Cardiac muscle cell (in vitro differentiated cells and primary cell): ENCODE data around the gene VMAC. TPM values are rescaled to one million over a fixed set of nuclear protein-coding genes. Genes with fewer than 3 reads are reported as not detected.

Experiments used
- DNase-seq, 2 donors: peaks; one replicate each; pipeline versions ENCODE4 v3.0.0 to v3.0.0-alpha.2; 2010 to 2017; ENCODE audit warnings: low read depth in 1 of 2, low spot score in 1 of 2
- H3K27ac ChIP-seq: fragments of 200-600 bp; sonication (generic); 2 replicates; pipeline ENCODE4 v1.5.1; 2016
- H3K27me3 ChIP-seq: fragments of 200-600 bp; sonication (generic); 2 replicates; pipeline ENCODE4 v1.6.0; 2016; ENCODE audit warnings: control low read depth
- H3K36me3 ChIP-seq: fragments of 200-600 bp; sonication (generic); 2 replicates; pipeline ENCODE4 v1.5.1; 2016; ENCODE audit warnings: control low read depth
- H3K4me1 ChIP-seq: fragments of 200-600 bp; sonication (generic); 2 replicates; pipeline ENCODE4 v1.8.1; 2017; ENCODE audit warnings: low read depth, mild to moderate bottlenecking, mixed run types
- H3K4me3 ChIP-seq: fragments of 200-600 bp; sonication (generic); 2 replicates; pipeline ENCODE4 v1.5.1; 2016; ENCODE audit warnings: mild to moderate bottlenecking
- H3K9me3 ChIP-seq: fragments of 200-600 bp; sonication (generic); 2 replicates; pipeline ENCODE4 v1.5.1; 2017; ENCODE audit warnings: low read depth, mild to moderate bottlenecking, control low read depth
- polyA plus RNA-seq: library from polyadenylated mRNA; unstranded; fragments of >200 nt; fragmentation: Nextera tagmentation; extraction: Ambion mirVana; gene quantifications from 2 replicates; pipeline ENCODE4 v1.2.1, GENCODE V29; 2016
- total RNA-seq: library from RNA; depleted of rRNA; stranded (reverse); fragments of >200 nt; gene quantifications from 2 replicates; pipeline ENCODE4 v1.2.3, GENCODE V29; 2016
- TF ChIP-seq, protein P1 (sequence below): IDR thresholded peaks from 2 replicates; pipeline ENCODE4 v1.5.1; 2012; ENCODE audit warnings: low read depth, mild to moderate bottlenecking, low read length

VMAC gene
- total and polyA plus RNA-seq, 2 experiments from 2014 or later: 3.9 to 23.1 TPM

DNA sequence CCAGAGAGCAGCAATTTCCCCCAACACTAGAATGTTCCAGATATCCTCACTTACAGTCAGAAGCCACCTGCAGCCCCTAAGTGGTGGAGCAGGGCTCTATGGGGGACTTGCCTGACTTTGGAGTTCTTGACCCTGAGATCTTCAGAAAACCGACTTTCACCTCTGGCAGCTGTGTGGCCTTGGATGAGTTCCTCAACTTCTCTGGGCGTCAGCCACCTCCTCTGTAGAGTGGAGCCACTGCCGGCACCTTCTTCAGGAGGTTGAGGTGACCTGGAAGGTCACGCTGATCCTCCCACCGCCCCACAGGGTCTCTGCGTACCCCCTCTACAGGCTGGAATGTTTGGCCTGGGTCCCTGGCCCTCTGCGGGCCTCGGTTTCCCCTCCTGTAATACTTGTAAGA is 27.2 kb upstream of the VMAC start:
- H3K27me3 ChIP-seq: no peaks in the 10 kb centered on the region
- TF ChIP-seq, protein P1, sequence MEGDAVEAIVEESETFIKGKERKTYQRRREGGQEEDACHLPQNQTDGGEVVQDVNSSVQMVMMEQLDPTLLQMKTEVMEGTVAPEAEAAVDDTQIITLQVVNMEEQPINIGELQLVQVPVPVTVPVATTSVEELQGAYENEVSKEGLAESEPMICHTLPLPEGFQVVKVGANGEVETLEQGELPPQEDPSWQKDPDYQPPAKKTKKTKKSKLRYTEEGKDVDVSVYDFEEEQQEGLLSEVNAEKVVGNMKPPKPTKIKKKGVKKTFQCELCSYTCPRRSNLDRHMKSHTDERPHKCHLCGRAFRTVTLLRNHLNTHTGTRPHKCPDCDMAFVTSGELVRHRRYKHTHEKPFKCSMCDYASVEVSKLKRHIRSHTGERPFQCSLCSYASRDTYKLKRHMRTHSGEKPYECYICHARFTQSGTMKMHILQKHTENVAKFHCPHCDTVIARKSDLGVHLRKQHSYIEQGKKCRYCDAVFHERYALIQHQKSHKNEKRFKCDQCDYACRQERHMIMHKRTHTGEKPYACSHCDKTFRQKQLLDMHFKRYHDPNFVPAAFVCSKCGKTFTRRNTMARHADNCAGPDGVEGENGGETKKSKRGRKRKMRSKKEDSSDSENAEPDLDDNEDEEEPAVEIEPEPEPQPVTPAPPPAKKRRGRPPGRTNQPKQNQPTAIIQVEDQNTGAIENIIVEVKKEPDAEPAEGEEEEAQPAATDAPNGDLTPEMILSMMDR: no peak
- no peaks in the 10 kb centered on the region for H3K9me3 ChIP-seq
- no peak overlapping the region for H3K27ac ChIP-seq
- no peak overlapping the region for H3K4me3 ChIP-seq
- no peak for DNase-seq
- no peaks in the 10 kb centered on the region for H3K36me3 ChIP-seq
- peaks cover 13% of the 10 kb centered on the region for H3K4me1 ChIP-seq

DNA sequence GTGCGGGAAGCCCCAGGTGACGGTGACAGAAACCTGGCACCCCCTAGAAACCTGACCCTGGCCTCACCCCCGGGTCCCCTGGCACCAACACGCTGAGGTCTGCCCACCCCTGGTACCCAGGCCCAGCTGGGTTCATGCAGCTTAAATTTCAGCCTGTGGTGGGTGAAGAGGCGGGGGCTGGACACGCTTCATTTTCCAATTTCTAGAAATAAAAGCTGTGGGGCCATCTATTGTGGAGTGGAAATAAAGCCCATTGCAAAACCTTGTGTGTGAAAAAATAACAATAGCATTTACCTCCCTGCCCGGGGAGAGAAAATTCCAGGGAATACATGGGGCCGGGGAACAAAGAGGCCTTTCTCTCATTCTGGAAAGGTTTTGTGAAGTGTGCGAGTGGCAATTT is 26.8 kb upstream of the VMAC start:
- no peaks in the 10 kb centered on the region for H3K9me3 ChIP-seq
- DNase-seq: no peak
- no peak overlapping the region for H3K27ac ChIP-seq
- peaks cover 13% of the 10 kb centered on the region for H3K4me1 ChIP-seq
- no peaks in the 10 kb centered on the region for H3K36me3 ChIP-seq
- TF ChIP-seq, protein P1: no peak
- no peaks in the 10 kb centered on the region for H3K27me3 ChIP-seq
- no peak overlapping the region for H3K4me3 ChIP-seq

DNA sequence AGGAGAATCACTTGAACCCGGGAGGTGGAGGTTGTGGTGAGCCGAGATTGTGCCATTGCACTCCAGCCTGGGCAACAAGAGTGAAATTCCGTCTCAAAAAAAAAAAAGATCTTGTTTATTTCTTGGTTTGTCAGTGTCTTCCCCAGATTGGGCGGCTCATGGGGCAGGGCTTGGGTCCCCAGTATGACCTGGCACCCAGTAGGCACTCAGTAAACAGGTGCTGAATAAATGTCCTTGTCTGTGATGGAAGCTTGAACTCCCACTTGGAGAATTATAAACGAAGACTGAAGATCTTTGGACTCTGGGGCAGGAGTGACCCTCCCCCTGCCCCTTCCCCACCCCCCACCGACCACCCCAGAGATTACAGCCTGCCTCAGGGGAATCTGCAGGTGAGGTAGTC is 24.5 kb upstream of the VMAC start:
- Histone ChIP-seq H3K27me3 (no peaks in the 10 kb centered on the region), H3K9me3 (no peaks in the 10 kb centered on the region), H3K27ac (peak overlapping the region; percentile 82), H3K4me1 (peaks cover 13% of the 10 kb centered on the region), H3K4me3 (no peak overlapping the region), H3K36me3 (no peaks in the 10 kb centered on the region)
- TF ChIP-seq, protein P1: no peak
- DNase-seq: no peak

DNA sequence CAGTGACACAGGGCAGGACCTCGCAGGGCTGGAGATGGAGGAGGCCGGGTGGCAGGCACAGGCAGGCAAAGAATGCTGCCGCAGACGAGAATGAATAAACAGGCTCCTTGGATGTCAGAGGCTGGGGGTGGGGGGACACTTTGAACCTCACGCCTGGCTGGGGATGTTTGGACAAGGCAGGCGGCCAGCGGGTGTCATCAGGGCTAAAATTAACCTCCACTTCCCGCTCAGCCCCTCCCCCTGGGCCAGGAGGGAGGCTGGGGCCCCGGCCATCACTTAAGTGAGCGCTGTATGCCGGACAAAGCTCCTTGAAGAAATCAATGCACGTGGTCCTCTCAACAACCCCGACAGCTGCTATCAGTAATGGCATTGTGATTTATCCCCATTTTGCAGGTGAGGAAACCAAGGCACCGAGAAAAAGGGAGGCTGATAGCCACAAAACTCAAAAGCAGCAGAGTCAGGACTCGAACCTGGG is 24.0 kb upstream of the VMAC start:
- peak overlapping the region; percentile 82 for H3K27ac ChIP-seq
- no peak overlapping the region for H3K4me3 ChIP-seq
- H3K27me3 ChIP-seq: no peaks in the 10 kb centered on the region
- peak; percentile 91 to 92 for DNase-seq
- TF ChIP-seq, protein P1: no peak
- no peaks in the 10 kb centered on the region for H3K36me3 ChIP-seq
- no peaks in the 10 kb centered on the region for H3K9me3 ChIP-seq
- peaks cover 13% of the 10 kb centered on the region for H3K4me1 ChIP-seq

DNA sequence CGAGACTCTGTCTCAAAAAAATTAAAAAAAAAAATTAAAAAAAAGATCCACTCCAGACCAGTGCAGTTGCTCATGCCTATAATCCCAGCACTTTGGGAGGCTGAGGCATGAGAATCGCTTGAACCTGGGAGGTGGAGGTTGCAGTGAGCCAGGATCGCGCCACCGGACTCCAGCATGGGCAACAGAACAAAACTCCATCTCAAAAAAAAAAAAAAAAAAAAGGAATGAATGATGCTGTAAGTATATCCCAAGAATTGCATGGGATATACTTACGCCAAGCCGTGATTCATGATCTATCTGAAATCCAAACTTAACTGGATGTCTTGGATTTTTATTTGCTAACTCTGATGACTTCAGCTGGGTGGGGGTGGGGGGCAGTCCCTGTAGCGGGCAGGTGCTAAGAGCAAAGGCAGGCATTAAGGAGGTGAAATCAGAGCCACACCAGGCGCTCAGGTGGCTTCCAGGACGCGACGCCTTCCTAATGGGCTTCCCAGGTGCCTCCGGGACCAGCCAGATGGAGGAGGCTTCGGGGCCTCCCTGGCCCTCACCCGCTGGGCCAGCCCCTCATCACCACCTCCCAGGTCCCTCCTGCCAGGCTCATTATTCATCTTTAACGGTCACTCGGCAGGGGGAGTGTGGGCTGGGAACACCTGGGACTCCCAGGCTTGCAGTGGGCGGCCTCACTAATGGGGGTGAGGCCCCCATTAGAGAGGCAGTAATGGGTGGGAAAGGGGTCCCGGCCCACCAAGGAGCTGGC is 23.0 kb upstream of the VMAC start:
- Histone ChIP-seq H3K4me1 (peaks cover 9% of the 10 kb centered on the region), H3K27me3 (no peaks in the 10 kb centered on the region), H3K9me3 (no peaks in the 10 kb centered on the region), H3K36me3 (no peaks in the 10 kb centered on the region), H3K27ac (peak overlapping the region; percentile 78), H3K4me3 (no peak overlapping the region)
- TF ChIP-seq, protein P1: no peak
- DNase-seq: no peak
